A549 (cell line): Measurements from ENCODE around the gene NMRAL1.

Experiments
- BHLHE40 ChIP-seq: IDR thresholded peaks from 2 replicates; pipeline ENCODE4 v1.6.1; 2012; ENCODE audit warnings: low read depth, low read length, inconsistent platforms
- CTCF ChIP-seq: fragments of >200 bp; sonication (Bioruptor Twin); formaldehyde crosslinking; IDR thresholded peaks from 3 replicates; pipeline ENCODE4 v1.5.1; 2016
- JUNB ChIP-seq: fragments of >200 bp; sonication (Bioruptor Twin); formaldehyde crosslinking; IDR thresholded peaks from 2 replicates; pipeline ENCODE4 v1.6.1; 2016
- KDM5A ChIP-seq: fragments of 200-600 bp; sonication (generic); IDR thresholded peaks from 2 replicates; pipeline ENCODE4 v1.6.1; 2016; ENCODE audit warnings: antibody characterized with exemption, mild to moderate bottlenecking
- POLR2A ChIP-seq: IDR thresholded peaks from 2 replicates; pipeline ENCODE4 v1.6.1; 2012; ENCODE audit warnings: mild to moderate bottlenecking, low read length
- SMC3 ChIP-seq: fragments of >200 bp; sonication (Bioruptor Twin); formaldehyde crosslinking; IDR thresholded peaks from 3 replicates; pipeline ENCODE4 v1.6.1; 2018; ENCODE audit warnings: inconsistent platforms
- TF ChIP-seq, protein P1 (sequence below): fragments of 200-600 bp; sonication (generic); IDR thresholded peaks from 2 replicates; pipeline ENCODE4 v1.6.1; 2016; ENCODE audit warnings: antibody characterized with exemption, mild to moderate bottlenecking, moderate library complexity
- TF ChIP-seq, protein P2 (sequence below): IDR thresholded peaks from 2 replicates; pipeline ENCODE4 v1.6.1; 2012

GRCh38 chr16:4514606-4515005 is 40.2 kb upstream of the NMRAL1 start:
- TF ChIP-seq KDM5A: no peak
- no peak for TF ChIP-seq BHLHE40
- TF ChIP-seq JUNB: no peak
- TF ChIP-seq, protein P1, sequence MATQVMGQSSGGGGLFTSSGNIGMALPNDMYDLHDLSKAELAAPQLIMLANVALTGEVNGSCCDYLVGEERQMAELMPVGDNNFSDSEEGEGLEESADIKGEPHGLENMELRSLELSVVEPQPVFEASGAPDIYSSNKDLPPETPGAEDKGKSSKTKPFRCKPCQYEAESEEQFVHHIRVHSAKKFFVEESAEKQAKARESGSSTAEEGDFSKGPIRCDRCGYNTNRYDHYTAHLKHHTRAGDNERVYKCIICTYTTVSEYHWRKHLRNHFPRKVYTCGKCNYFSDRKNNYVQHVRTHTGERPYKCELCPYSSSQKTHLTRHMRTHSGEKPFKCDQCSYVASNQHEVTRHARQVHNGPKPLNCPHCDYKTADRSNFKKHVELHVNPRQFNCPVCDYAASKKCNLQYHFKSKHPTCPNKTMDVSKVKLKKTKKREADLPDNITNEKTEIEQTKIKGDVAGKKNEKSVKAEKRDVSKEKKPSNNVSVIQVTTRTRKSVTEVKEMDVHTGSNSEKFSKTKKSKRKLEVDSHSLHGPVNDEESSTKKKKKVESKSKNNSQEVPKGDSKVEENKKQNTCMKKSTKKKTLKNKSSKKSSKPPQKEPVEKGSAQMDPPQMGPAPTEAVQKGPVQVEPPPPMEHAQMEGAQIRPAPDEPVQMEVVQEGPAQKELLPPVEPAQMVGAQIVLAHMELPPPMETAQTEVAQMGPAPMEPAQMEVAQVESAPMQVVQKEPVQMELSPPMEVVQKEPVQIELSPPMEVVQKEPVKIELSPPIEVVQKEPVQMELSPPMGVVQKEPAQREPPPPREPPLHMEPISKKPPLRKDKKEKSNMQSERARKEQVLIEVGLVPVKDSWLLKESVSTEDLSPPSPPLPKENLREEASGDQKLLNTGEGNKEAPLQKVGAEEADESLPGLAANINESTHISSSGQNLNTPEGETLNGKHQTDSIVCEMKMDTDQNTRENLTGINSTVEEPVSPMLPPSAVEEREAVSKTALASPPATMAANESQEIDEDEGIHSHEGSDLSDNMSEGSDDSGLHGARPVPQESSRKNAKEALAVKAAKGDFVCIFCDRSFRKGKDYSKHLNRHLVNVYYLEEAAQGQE: no peak
- TF ChIP-seq POLR2A: no peak
- TF ChIP-seq, protein P2, sequence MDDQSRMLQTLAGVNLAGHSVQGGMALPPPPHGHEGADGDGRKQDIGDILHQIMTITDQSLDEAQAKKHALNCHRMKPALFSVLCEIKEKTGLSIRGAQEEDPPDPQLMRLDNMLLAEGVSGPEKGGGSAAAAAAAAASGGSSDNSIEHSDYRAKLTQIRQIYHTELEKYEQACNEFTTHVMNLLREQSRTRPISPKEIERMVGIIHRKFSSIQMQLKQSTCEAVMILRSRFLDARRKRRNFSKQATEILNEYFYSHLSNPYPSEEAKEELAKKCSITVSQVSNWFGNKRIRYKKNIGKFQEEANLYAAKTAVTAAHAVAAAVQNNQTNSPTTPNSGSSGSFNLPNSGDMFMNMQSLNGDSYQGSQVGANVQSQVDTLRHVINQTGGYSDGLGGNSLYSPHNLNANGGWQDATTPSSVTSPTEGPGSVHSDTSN: no peak
- TF ChIP-seq CTCF: no peak
- no peak for TF ChIP-seq SMC3
